Measurements from ENCODE around the gene CCDC146.

CCDC146 gene

DNA sequence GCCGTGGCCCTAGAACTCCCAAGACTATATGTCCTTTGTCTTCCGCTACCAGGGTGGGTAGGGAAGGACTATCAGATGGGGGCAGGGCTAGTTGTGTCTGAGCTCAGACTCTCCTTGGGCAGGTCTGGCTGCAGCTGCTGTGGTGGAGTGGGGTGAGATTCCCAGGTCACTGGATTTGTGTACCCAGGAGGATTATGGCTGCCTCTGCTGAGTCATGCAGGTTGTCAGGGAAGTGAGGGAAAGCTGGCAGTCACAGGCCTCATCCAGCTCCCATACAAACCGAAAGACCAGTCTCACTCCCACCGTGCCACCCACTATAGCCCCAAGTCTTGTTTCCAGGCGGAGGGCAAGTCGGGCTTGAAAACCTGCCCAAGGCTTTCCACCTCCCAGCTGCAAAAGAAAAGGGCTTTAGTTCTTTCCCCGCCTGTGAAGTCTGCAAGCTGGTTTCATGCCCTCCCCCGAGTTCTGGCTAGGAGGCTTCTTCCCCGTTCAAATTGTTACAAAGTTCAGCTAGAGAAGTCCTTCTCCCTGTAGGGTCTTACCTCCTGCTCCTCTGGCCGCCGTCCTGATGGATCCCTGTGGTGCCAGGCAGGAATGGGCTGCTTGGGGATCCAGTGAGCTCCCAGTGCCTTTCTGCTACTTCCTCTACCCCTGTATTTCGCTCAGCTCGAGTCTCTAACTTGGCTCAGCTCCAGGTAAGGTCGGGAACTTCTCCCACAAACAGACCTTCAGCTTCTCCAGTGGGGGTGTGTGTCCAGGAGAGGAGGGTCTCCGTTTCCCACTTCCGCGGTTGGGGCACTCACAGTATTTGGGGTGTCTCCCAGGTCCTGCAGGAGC, 184.0 kb downstream of the CCDC146 start:
- no peak overlapping the region for H2BK15ac ChIP-seq (replicated peaks; ENCODE audit: low read depth)
- no peak overlapping the region for H3K4ac ChIP-seq (ENCODE audit: low read depth, low read length)
- H3K36me3 ChIP-seq (ENCODE audit: control insufficient read depth, insufficient read depth, low read length) = no peaks in the 10 kb centered on the region
- no peak overlapping the region for H2AK5ac ChIP-seq (ENCODE audit: low read length)
- no peaks in the 10 kb centered on the region for H3K79me2 ChIP-seq (ENCODE audit: control insufficient read depth, insufficient read depth, low read length)
- no peak for DNase-seq
- H3K18ac ChIP-seq (ENCODE audit: low read length) = no peak overlapping the region
- no peak overlapping the region for H3K9ac ChIP-seq (ENCODE audit: low read length)
- H3K27me3 ChIP-seq (ENCODE audit: insufficient read depth, low read length, poor library complexity) = no peaks in the 10 kb centered on the region
- H3K79me1 ChIP-seq (ENCODE audit: low read length) = no peaks in the 10 kb centered on the region
- H2BK5ac ChIP-seq (ENCODE audit: low read length) = no peak overlapping the region
- H3K27ac ChIP-seq (ENCODE audit: low read depth, low read length) = no peak overlapping the region
- no peak overlapping the region for H4K8ac ChIP-seq (ENCODE audit: low read depth, low read length)
- no CpG with 5 or more reads among the region's 17 CpGs for WGBS (ENCODE audit: extremely low coverage, insufficient coverage, low lambda C conversion rate)
- no peak overlapping the region for H2BK120ac ChIP-seq (ENCODE audit: low read depth, low read length)
- H3K4me3 ChIP-seq (ENCODE audit: low read length) = no peak overlapping the region
- no peak overlapping the region for H3K56ac ChIP-seq (ENCODE audit: low read length)
- no peak overlapping the region for H4K5ac ChIP-seq (ENCODE audit: low read length)
- H3K4me1 ChIP-seq (ENCODE audit: control insufficient read depth, low read depth, low read length) = no peaks in the 10 kb centered on the region
- no peak overlapping the region for H3K4me2 ChIP-seq (ENCODE audit: low read length)
- no peak overlapping the region for H3K23ac ChIP-seq (ENCODE audit: low read length)

GRCh38 chr7:77308792-77309191, 186.4 kb downstream of the CCDC146 start:
- Histone ChIP-seq H4K8ac (ENCODE audit: low read depth, low read length) (no peak overlapping the region), H2BK5ac (ENCODE audit: low read length) (no peak overlapping the region), H3K4me1 (ENCODE audit: control insufficient read depth, low read depth, low read length) (no peaks in the 10 kb centered on the region), H3K9ac (ENCODE audit: low read length) (no peak overlapping the region), H3K36me3 (ENCODE audit: control insufficient read depth, insufficient read depth, low read length) (no peaks in the 10 kb centered on the region), H2BK120ac (ENCODE audit: low read depth, low read length) (no peak overlapping the region), H3K4me3 (ENCODE audit: low read length) (no peak overlapping the region), H3K4me2 (ENCODE audit: low read length) (no peak overlapping the region), H3K23ac (ENCODE audit: low read length) (no peak overlapping the region), H3K27ac (ENCODE audit: low read depth, low read length) (no peak overlapping the region), H2BK15ac (replicated peaks; ENCODE audit: low read depth) (no peak overlapping the region), H2AK5ac (ENCODE audit: low read length) (no peak overlapping the region), H3K56ac (ENCODE audit: low read length) (no peak overlapping the region), H3K79me2 (ENCODE audit: control insufficient read depth, insufficient read depth, low read length) (no peaks in the 10 kb centered on the region), H3K79me1 (ENCODE audit: low read length) (no peaks in the 10 kb centered on the region), H4K5ac (ENCODE audit: low read length) (no peak overlapping the region), H3K18ac (ENCODE audit: low read length) (no peak overlapping the region), H3K27me3 (ENCODE audit: insufficient read depth, low read length, poor library complexity) (no peaks in the 10 kb centered on the region), H3K4ac (ENCODE audit: low read depth, low read length) (no peak overlapping the region)
- no CpG with 5 or more reads among the region's 4 CpGs for WGBS (ENCODE audit: extremely low coverage, insufficient coverage, low lambda C conversion rate)
- peak; percentile 18 for DNase-seq

GRCh38 chr7:77309714-77310220, 187.4 kb downstream of the CCDC146 start:
- H2BK120ac ChIP-seq (ENCODE audit: low read depth, low read length) = no peak overlapping the region
- no CpG with 5 or more reads among the region's 1 CpG for whole genome bisulfite sequencing (ENCODE audit: extremely low coverage, insufficient coverage, low lambda C conversion rate)
- no peaks in the 10 kb centered on the region for H3K79me2 ChIP-seq (ENCODE audit: control insufficient read depth, insufficient read depth, low read length)
- H4K8ac ChIP-seq (ENCODE audit: low read depth, low read length) = no peak overlapping the region
- H3K27ac ChIP-seq (ENCODE audit: low read depth, low read length) = no peak overlapping the region
- H3K27me3 ChIP-seq (ENCODE audit: insufficient read depth, low read length, poor library complexity) = no peaks in the 10 kb centered on the region
- H3K36me3 ChIP-seq (ENCODE audit: control insufficient read depth, insufficient read depth, low read length) = no peaks in the 10 kb centered on the region
- no peaks in the 10 kb centered on the region for H3K4me1 ChIP-seq (ENCODE audit: control insufficient read depth, low read depth, low read length)
- no peak overlapping the region for H3K56ac ChIP-seq (ENCODE audit: low read length)
- no peak overlapping the region for H3K9ac ChIP-seq (ENCODE audit: low read length)
- H2AK5ac ChIP-seq (ENCODE audit: low read length) = no peak overlapping the region
- H2BK5ac ChIP-seq (ENCODE audit: low read length) = no peak overlapping the region
- H3K4me3 ChIP-seq (ENCODE audit: low read length) = no peak overlapping the region
- no peak overlapping the region for H2BK15ac ChIP-seq (replicated peaks; ENCODE audit: low read depth)
- no peak overlapping the region for H3K18ac ChIP-seq (ENCODE audit: low read length)
- no peak overlapping the region for H3K4me2 ChIP-seq (ENCODE audit: low read length)
- no peak overlapping the region for H4K5ac ChIP-seq (ENCODE audit: low read length)
- no peak overlapping the region for H3K23ac ChIP-seq (ENCODE audit: low read length)
- no peak for DNase-seq
- H3K79me1 ChIP-seq (ENCODE audit: low read length) = no peaks in the 10 kb centered on the region
- no peak overlapping the region for H3K4ac ChIP-seq (ENCODE audit: low read depth, low read length)

- no peaks in the 10 kb centered on the region for H3K27me3 ChIP-seq (ENCODE audit: insufficient read depth, low read length, poor library complexity)
- H2BK5ac ChIP-seq (ENCODE audit: low read length) = no peak overlapping the region
- no peak overlapping the region for H2BK120ac ChIP-seq (ENCODE audit: low read depth, low read length)
- H3K79me1 ChIP-seq (ENCODE audit: low read length) = no peaks in the 10 kb centered on the region
- H3K4me1 ChIP-seq (ENCODE audit: control insufficient read depth, low read depth, low read length) = no peaks in the 10 kb centered on the region
- H3K23ac ChIP-seq (ENCODE audit: low read length) = no peak overlapping the region
- H3K4me3 ChIP-seq (ENCODE audit: low read length) = no peak overlapping the region
- no peak overlapping the region for H3K18ac ChIP-seq (ENCODE audit: low read length)
- no CpG with 5 or more reads among the region's 5 CpGs for WGBS (ENCODE audit: extremely low coverage, insufficient coverage, low lambda C conversion rate)
- H3K36me3 ChIP-seq (ENCODE audit: control insufficient read depth, insufficient read depth, low read length) = no peaks in the 10 kb centered on the region
- no peak overlapping the region for H2BK15ac ChIP-seq (replicated peaks; ENCODE audit: low read depth)
- H3K27ac ChIP-seq (ENCODE audit: low read depth, low read length) = no peak overlapping the region
- no peak overlapping the region for H3K4me2 ChIP-seq (ENCODE audit: low read length)
- no peak overlapping the region for H4K5ac ChIP-seq (ENCODE audit: low read length)
- no peaks in the 10 kb centered on the region for H3K79me2 ChIP-seq (ENCODE audit: control insufficient read depth, insufficient read depth, low read length)
- no peak for DNase-seq
- H3K9ac ChIP-seq (ENCODE audit: low read length) = no peak overlapping the region
- no peak overlapping the region for H2AK5ac ChIP-seq (ENCODE audit: low read length)
- H3K56ac ChIP-seq (ENCODE audit: low read length) = no peak overlapping the region
- H4K8ac ChIP-seq (ENCODE audit: low read depth, low read length) = no peak overlapping the region
- H3K4ac ChIP-seq (ENCODE audit: low read depth, low read length) = no peak overlapping the region
Measured at GRCh38 chr7:77310982-77311381, 188.6 kb downstream of the CCDC146 start.

DNA sequence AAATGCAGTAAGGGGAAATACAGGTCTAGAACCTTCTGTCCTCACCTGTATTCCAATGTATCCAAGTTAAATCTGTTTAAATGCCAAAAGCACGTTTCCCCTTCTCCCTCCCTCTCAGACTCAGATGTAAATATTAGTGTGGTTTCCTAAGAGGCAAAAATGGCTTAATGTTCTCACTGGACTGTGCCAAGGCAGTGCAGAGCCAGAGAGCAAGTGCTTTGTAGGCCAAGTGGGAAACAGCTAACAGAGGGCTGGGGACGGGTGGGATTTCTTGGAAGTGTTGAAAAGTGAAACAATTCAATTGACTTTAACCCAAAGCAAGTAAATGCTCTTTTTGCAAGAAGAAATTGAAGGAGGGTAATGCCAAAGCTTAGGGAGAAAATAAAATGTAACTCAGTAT, 190.7 kb downstream of the CCDC146 start:
- Histone ChIP-seq H3K23ac (ENCODE audit: low read length) (no peak overlapping the region), H2BK120ac (ENCODE audit: low read depth, low read length) (no peak overlapping the region), H3K4me2 (ENCODE audit: low read length) (no peak overlapping the region), H3K4me1 (ENCODE audit: control insufficient read depth, low read depth, low read length) (no peaks in the 10 kb centered on the region), H3K4ac (ENCODE audit: low read depth, low read length) (no peak overlapping the region), H2BK5ac (ENCODE audit: low read length) (no peak overlapping the region), H3K79me2 (ENCODE audit: control insufficient read depth, insufficient read depth, low read length) (no peaks in the 10 kb centered on the region), H3K79me1 (ENCODE audit: low read length) (no peaks in the 10 kb centered on the region), H3K56ac (ENCODE audit: low read length) (no peak overlapping the region), H3K18ac (ENCODE audit: low read length) (no peak overlapping the region), H3K4me3 (ENCODE audit: low read length) (no peak overlapping the region), H3K27me3 (ENCODE audit: insufficient read depth, low read length, poor library complexity) (no peaks in the 10 kb centered on the region), H3K36me3 (ENCODE audit: control insufficient read depth, insufficient read depth, low read length) (no peaks in the 10 kb centered on the region), H4K5ac (ENCODE audit: low read length) (no peak overlapping the region), H4K8ac (ENCODE audit: low read depth, low read length) (no peak overlapping the region), H2BK15ac (replicated peaks; ENCODE audit: low read depth) (no peak overlapping the region), H3K9ac (ENCODE audit: low read length) (no peak overlapping the region), H2AK5ac (ENCODE audit: low read length) (no peak overlapping the region), H3K27ac (ENCODE audit: low read depth, low read length) (no peak overlapping the region)
- no CpG with 5 or more reads among the region's 2 CpGs for WGBS (ENCODE audit: extremely low coverage, insufficient coverage, low lambda C conversion rate)
- DNase-seq = no peak
